GM18909 (cell line): ENCODE measurements around the gene UPK3A.
"Not testable (repeated sequence)": the region's sequence is repeated elsewhere in the genome, so short reads cannot be mapped to it uniquely, and the experiment has no call there.

Experiments used
- ATAC-seq: cut with Tn5 transposase; IDR thresholded peaks from one replicate; pipeline ENCODE4 v1.9.1; 2021; ENCODE audit warnings: mild to moderate bottlenecking; ENCODE audit not compliant: unreplicated experiment, poor library complexity

Gene UPK3A

DNA sequence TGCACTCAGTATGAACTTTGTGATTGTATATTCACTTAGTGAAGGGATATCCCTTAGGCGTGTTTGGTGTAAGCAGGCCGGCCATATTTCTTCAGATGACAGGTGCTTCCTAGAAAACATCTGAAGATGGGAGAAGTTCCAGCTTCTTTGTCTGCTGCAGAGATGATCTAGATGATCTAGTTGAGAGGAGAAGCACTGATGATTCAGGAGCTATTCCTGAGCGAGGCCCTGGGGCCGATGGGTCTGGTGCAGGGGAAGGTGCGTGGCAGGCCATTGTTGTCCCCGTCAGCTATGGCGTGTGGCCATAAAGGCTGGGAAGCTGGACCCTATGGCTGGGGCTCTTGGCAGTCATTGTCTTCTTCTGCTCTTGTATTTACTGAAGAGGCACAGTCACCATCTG, 38.9 kb downstream of the UPK3A start:
- no peak for ATAC-seq

DNA sequence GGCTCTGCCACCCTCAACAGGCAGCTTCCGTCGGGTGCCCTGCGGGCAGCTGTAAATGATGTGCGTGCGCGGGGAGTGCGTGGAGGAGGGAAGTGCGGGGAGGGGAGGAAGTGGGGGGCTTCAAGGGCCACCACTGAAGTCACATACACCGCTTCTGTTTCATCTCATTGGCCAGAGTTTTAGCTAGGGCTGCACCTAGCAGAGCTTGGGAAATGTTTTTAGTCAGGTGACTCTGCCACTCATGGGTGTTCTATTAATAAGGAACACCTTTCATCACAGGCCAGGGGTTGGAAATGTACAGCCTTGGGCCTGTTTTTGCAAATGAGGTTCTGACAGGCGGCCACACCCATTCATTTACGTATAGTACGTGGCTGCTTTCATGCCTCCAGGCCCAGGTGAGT, 39.6 kb downstream of the UPK3A start:
- no peak for ATAC-seq

DNA sequence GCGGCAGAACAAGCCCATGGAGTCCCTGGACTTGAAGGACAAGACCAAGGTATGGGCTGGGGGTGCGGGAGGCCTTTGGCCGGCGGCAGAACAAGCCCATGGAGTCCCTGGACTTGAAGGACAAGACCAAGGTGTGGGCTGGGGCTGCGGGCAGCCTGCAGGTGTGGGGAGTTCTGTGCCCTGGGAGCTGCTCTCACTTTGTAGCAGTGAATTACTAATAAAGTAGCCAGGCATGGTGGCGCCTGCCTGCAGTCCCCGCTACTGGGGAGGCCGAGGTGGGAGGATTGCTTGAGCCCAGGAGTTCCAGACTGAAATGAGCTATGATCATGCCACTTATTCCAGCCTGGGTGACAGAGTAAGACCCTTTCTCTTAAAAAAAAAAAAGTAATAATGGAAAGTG, 43.5 kb downstream of the UPK3A start:
- ATAC-seq = not testable (repeated sequence)

- ATAC-seq = no peak
These were observed 44.2 kb downstream of the UPK3A start for GRCh38 chr22:45328822-45329529.

- ATAC-seq = no peak
These were observed 44.8 kb downstream of the UPK3A start for GRCh38 chr22:45329530-45329936.

DNA sequence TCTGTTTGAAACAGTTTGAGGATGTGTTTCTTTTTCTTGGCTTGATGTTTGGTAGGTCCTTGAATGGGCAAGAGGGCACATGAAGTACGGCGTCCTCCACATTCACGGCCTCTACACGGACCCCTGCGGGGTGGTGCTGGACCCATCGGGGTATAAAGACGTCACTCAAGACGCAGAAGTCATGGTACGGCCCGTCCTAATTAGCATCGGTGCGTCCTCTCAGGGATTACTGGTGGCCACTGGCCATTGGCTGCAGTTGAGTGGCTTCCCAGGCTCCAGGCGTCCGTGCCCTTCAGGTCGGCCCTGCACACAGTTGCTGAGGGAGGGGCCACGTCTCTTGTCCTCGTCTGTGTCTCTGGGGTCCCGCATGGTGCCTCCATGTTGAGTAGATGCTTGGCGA, 45.8 kb downstream of the UPK3A start:
- ATAC-seq = no peak

GRCh38 chr22:45331486-45331885, 46.7 kb downstream of the UPK3A start:
- ATAC-seq = no peak

DNA sequence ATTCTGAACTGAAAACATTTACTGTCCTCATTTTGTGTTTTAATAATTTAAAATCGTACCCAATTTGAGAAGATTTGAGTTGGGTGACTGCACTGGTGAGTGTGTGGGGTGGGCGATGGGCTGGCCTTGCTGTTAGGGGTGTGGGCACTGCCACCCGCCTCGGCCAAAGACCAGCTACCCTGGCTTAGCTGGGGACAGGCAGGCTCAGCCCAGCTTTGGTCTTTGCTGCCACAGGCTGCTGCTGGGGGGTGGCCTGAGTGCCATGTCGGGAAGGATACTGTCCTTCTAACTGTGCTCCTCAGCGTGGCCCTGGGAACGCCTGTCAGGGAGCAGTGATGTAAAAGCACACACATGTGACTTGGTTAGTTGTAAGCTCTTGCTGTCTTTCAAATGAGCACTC, 47.3 kb downstream of the UPK3A start:
- no peak for ATAC-seq

- ATAC-seq = no peak
These were observed 49.3 kb downstream of the UPK3A start for GRCh38 chr22:45334068-45334467.

- no peak for ATAC-seq
These were observed 49.8 kb downstream of the UPK3A start for GRCh38 chr22:45334528-45334927.

DNA sequence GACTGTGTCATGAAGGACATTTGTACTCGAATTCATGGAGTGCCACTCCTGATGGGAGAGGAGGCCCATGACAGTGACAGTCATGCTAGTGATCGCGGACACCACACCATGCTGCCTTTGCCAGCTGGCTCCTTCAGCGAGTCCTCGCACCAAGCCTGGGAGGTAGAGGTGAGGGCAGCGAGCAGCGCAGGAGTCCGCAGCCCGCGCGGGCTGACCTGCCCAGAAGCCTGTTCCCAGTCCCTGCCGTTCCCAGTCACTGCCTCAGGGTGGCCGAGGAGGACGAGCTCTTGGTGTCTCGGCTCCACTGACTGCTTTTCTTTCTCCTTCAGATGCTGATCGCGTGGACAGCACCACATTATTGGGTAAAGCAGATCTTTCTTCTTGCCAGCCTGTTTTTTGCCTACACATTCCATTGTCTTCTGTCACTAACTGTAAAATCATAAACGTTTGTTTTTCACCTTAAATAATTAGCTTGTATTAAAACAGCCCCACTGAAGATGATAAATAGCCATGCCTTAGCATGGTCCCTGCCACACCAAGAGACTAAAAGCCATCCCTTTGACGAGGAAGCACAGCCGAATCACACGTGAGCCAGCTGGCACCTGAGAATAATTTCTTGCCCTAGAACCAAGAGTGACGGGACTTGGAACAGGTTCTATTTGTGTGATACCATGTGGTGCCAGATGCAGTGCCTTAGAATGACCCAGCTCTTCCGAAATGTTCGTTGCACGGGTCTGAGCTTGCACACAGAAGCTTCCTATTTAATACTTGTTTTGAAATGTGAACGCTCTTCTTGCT, 50.5 kb downstream of the UPK3A start:
- no peak for ATAC-seq

DNA sequence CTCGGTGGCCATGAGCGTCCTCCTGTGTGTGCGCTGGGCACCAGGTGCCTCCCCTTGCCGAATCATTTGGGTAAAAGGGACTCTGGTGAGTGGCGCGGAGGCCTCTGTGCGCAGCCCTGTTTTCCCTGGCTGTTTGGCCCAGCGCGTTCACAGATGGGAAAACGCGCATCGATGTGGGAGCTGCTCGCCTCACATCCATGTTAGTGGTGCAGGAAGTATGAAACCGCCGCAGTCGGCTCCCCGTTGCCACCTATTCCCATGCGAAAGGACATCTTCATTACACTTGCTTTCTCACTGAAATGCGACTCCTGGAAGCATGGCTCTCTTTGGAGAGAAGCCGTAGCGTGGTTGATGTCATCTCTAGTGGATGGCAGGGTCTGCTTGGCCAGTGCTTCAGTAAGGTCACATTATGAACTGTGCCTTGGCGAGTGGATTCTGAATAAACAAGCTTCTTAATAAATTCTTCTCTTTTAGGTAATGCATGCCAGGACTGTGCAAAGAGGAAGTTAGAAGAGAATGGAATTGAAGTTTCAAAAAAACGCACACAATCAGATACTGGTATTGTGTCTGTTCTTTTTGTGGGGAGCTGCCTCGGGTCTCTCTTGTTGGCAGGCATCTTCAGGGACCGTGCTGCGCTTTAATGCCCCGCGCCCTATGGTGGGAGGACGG, 51.2 kb downstream of the UPK3A start:
- ATAC-seq = no peak

- ATAC-seq = no peak
These were observed 52.3 kb downstream of the UPK3A start for GRCh38 chr22:45336971-45337431.

- no peak for ATAC-seq
These were observed 52.8 kb downstream of the UPK3A start for GRCh38 chr22:45337536-45337935.

DNA sequence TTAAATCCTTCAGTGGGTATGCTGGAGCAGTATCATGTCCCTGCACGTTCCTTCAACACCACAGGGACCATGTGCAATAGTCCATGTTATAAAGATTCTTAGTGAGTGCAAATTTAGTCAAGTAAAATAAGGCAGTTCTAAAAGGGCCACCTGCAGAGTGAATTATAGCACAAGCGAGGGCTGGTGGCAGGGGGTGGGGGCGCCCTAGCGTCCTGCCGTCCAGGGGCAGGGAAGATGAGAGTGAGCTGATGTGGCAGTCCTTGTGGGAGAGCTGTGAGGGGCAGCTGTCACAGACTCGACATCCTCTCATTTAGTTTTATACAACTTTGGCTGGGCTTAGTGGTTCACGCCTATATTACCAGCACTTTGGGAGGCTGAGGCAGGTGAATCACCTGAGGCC, 54.0 kb downstream of the UPK3A start:
- ATAC-seq = no peak

GRCh38 chr22:45340323-45340722, 55.6 kb downstream of the UPK3A start:
- no peak for ATAC-seq

- no peak for ATAC-seq
These were observed 56.7 kb downstream of the UPK3A start for GRCh38 chr22:45341498-45341897.

- ATAC-seq = no peak
These were observed 58.4 kb downstream of the UPK3A start for GRCh38 chr22:45343143-45343542.

DNA sequence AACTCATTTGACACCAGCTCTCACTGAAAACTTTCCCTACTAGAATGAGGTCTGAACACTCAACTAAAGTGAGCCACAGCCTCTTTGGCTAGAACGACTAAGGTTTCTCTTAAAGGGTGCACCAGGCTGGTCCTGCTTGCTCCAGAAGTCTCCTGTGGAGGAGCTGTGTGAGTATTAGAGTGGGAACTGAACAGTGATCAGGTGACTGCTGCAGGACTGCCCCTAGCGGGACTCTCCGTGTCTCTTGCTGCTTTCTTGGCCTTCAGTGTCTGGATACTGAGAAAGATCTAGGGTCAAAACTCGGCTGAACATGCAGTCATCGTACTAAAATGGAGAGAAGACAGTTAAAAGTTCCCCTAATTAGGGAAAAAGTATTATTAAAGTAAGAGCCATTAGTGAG, 59.6 kb downstream of the UPK3A start:
- ATAC-seq = no peak
